Measurements from ENCODE around the gene FOXC2. TPM values are rescaled to one million over a fixed set of nuclear protein-coding genes. Genes with fewer than 3 reads are reported as not detected.

Gene FOXC2
- total and polyA plus RNA-seq, 4 experiments from 2014 or later = not detected

GRCh38 chr16:86573215-86573614, 6.6 kb downstream of the FOXC2 start:
- Mint-ChIP-seq H3K36me3 (no peaks in the 10 kb centered on the region), H3K4me1 (peaks cover 3 to 22% (median 10%) of the 10 kb centered on the region in 4 donors), H3K9me3 (no peaks in the 10 kb centered on the region), H3K27me3 (peaks cover 57 to 69% of the 10 kb centered on the region in 2 donors), H3K4me3 (no peak overlapping the region), H3K27ac (no peak overlapping the region)
- ChIA-PET POLR2A (ENCODE audit: partially characterized antibody) (no interaction called here), CTCF (ENCODE audit: partially characterized antibody) (no interaction called here)
- no peaks in the 10 kb centered on the region for H3K36me3 ChIP-seq (ENCODE audit: insufficient read depth, low read length)
- H3K27me3 ChIP-seq (ENCODE audit: insufficient read depth, low read length) = peaks cover 25% of the 10 kb centered on the region
- intact Hi-C loops (cut with micrococcal nuclease) = no loop called here
- H3K4me3 ChIP-seq (ENCODE audit: low read length in 2 of 2) = no peak overlapping the region
- H3K27ac ChIP-seq (ENCODE audit: low read depth, low read length) = no peak overlapping the region
- H3K4me1 ChIP-seq (ENCODE audit: insufficient read depth, low read length) = peaks cover 16% of the 10 kb centered on the region
- no peak for DNase-seq
- no peaks in the 10 kb centered on the region for H3K9me3 ChIP-seq (ENCODE audit: control insufficient read depth in 1 of 2, low read length in 2 of 2)

DNA sequence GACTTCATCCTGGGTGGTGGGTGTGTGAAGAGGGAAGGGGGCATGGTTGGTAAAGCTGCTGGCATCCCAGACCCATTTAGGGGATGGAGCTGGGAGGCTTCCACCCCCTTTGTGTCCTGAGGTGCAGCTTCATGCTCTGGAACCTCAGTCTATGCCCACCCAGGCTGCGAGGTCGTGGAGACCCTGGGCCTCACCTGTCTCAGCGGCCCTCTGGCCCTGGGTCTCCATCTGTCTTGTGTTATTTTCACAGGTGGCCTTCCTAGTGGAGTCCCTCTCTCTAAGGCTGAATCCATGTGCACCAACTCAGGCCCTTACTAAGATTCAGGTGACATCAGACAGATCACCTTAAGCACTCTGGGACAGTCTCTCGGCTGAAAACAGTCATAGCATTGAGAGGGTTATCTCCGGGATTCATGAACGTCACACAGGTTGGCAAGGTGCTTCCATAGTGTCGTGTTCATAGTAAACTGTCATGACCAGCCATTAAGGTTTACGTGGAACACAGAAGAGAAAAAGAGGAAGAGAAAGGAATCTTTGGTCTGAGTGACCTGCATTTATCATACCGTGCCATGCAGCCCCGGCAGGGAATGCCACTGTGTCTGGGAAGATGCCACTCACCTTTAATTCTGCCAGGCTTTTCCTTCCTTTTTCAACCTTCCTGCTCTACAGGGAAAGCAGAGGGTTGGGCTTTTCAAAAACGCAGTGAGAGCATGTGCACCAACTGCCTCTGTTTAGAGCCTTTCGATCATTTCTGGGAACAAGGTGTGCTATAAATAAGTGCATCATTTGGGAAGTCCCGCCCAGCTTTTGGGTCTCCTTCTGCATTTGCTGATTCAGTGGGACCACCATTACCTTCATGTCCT, 7.2 kb downstream of the FOXC2 start:
- peaks cover 25% of the 10 kb centered on the region for H3K27me3 ChIP-seq (ENCODE audit: insufficient read depth, low read length)
- H3K36me3 Mint-ChIP-seq = no peaks in the 10 kb centered on the region
- no peak overlapping the region for H3K27ac Mint-ChIP-seq
- intact Hi-C loops (cut with micrococcal nuclease) = no loop called here
- no peak overlapping the region for H3K27ac ChIP-seq (ENCODE audit: low read depth, low read length)
- H3K4me1 Mint-ChIP-seq = peaks cover 3 to 21% (median 11%) of the 10 kb centered on the region in 4 donors
- peaks cover 16% of the 10 kb centered on the region for H3K4me1 ChIP-seq (ENCODE audit: insufficient read depth, low read length)
- H3K4me3 Mint-ChIP-seq = no peak overlapping the region
- no peak overlapping the region for H3K4me3 ChIP-seq (ENCODE audit: low read length in 2 of 2)
- CTCF ChIA-PET (ENCODE audit: partially characterized antibody) = interaction anchor here (1.4 kb wide), 1 partner anchor 9 kb away, joined by 3 read pairs; no protein-coding TSS in a partner anchor
- H3K27me3 Mint-ChIP-seq = peaks cover 59 to 70% of the 10 kb centered on the region in 2 donors
- no peaks in the 10 kb centered on the region for H3K9me3 ChIP-seq (ENCODE audit: control insufficient read depth in 1 of 2, low read length in 2 of 2)
- POLR2A ChIA-PET (ENCODE audit: partially characterized antibody) = no interaction called here
- no peaks in the 10 kb centered on the region for H3K36me3 ChIP-seq (ENCODE audit: insufficient read depth, low read length)
- no peaks in the 10 kb centered on the region for H3K9me3 Mint-ChIP-seq
- DNase-seq = no peak

- peaks cover 19% of the 10 kb centered on the region for H3K27me3 ChIP-seq (ENCODE audit: insufficient read depth, low read length)
- H3K27me3 Mint-ChIP-seq = peaks cover 56 to 67% of the 10 kb centered on the region in 2 donors
- H3K27ac ChIP-seq (ENCODE audit: low read depth, low read length) = no peak overlapping the region
- ChIA-PET CTCF (ENCODE audit: partially characterized antibody) (interaction anchor here (1.4 kb wide), 1 partner anchor 10 kb away, joined by 3 read pairs; no protein-coding TSS in a partner anchor), POLR2A (ENCODE audit: partially characterized antibody) (no interaction called here)
- no peaks in the 10 kb centered on the region for H3K9me3 Mint-ChIP-seq
- no peaks in the 10 kb centered on the region for H3K36me3 ChIP-seq (ENCODE audit: insufficient read depth, low read length)
- H3K4me3 ChIP-seq (ENCODE audit: low read length in 2 of 2) = no peak overlapping the region
- H3K4me3 Mint-ChIP-seq = no peak overlapping the region
- intact Hi-C loops (cut with micrococcal nuclease) = no loop called here
- H3K4me1 Mint-ChIP-seq = peaks cover 3 to 18% (median 11%) of the 10 kb centered on the region in 4 donors
- no peak overlapping the region for H3K27ac Mint-ChIP-seq
- no peak for DNase-seq
- no peaks in the 10 kb centered on the region for H3K36me3 Mint-ChIP-seq
- no peaks in the 10 kb centered on the region for H3K9me3 ChIP-seq (ENCODE audit: control insufficient read depth in 1 of 2, low read length in 2 of 2)
- peaks cover 16% of the 10 kb centered on the region for H3K4me1 ChIP-seq (ENCODE audit: insufficient read depth, low read length)
Observed at GRCh38 chr16:86574646-86575045, 8.0 kb downstream of the FOXC2 start.

GRCh38 chr16:86575095-86575685, 8.6 kb downstream of the FOXC2 start:
- no peak overlapping the region for H3K4me3 ChIP-seq (ENCODE audit: low read length in 2 of 2)
- CTCF ChIA-PET (ENCODE audit: partially characterized antibody) = interaction anchor here (1.4 kb wide), 1 partner anchor 11 kb away, joined by 3 read pairs; no protein-coding TSS in a partner anchor

DNA sequence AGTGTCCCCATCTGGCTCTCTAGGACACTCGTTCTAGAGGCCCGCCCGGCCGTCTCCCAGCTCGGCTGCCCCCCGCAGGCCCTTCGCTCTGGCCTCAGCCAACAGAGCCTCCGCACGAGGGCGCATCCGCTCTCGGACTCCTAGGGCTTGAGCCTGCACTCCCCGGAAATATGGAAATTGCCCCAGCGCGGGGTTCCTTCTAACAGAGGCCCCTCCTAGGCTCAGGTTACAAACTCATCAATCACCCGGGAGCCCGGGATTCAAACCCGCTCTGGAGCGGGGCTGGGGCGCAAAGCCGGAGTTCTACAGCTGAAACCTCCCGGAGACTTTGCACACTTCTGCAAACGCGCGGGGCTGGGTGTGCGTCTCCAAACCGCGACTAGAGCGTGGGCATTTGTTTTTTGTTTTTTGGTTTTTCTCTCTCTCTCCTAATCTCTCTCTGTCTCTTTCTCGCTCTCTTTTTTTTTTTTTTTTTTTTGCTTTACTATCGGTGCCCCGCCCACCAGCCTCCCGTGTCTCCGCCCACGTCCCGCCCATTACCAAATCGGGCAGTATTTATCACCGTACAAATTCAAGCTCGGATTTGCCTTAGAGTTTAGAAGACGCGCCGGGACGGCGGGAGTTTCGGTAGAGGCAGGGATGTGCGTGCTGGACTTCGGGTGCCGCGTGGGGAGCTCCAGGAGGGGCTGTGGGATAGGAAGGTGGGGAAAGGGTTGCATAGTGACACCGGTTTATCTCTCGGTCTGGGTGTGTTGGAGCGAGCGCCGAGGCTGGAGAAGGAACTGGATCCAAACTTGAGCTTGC, 9.3 kb downstream of the FOXC2 start:
- H3K9me3 ChIP-seq (ENCODE audit: control insufficient read depth in 1 of 2, low read length in 2 of 2) = no peaks in the 10 kb centered on the region
- peaks cover 21% of the 10 kb centered on the region for H3K27me3 ChIP-seq (ENCODE audit: insufficient read depth, low read length)
- H3K9me3 Mint-ChIP-seq = no peaks in the 10 kb centered on the region
- H3K4me1 ChIP-seq (ENCODE audit: insufficient read depth, low read length) = peaks cover 16% of the 10 kb centered on the region
- peak overlapping the region in 1 of 7 donors; percentile 65 for H3K27ac Mint-ChIP-seq
- CTCF ChIA-PET (ENCODE audit: partially characterized antibody) = interaction anchor here (1.2 kb wide), 1 partner anchor 11 kb away, joined by 3 read pairs; no protein-coding TSS in a partner anchor
- DNase-seq = peak in 1 of 5 donors; percentile 64
- H3K4me3 Mint-ChIP-seq = peak overlapping the region; percentile 54 to 86 (median 75)
- H3K36me3 Mint-ChIP-seq = no peaks in the 10 kb centered on the region
- H3K4me3 ChIP-seq (ENCODE audit: low read length in 2 of 2) = peak overlapping the region in 1 of 2 donors; percentile 13
- H3K27me3 Mint-ChIP-seq = peaks cover 58 to 65% of the 10 kb centered on the region in 2 donors
- no peaks in the 10 kb centered on the region for H3K36me3 ChIP-seq (ENCODE audit: insufficient read depth, low read length)
- no peak overlapping the region for H3K27ac ChIP-seq (ENCODE audit: low read depth, low read length)
- intact Hi-C loops (cut with micrococcal nuclease) = no loop called here
- H3K4me1 Mint-ChIP-seq = peaks cover 3 to 18% (median 11%) of the 10 kb centered on the region in 4 donors
- POLR2A ChIA-PET (ENCODE audit: partially characterized antibody) = no interaction called here

More at GRCh38 chr16:86575095-86575685, 8.6 kb downstream of the FOXC2 start:
- no peaks in the 10 kb centered on the region for H3K36me3 ChIP-seq (ENCODE audit: insufficient read depth, low read length)
- no peak for DNase-seq
- POLR2A ChIA-PET (ENCODE audit: partially characterized antibody) = no interaction called here
- Mint-ChIP-seq H3K27me3 (peaks cover 58 to 66% of the 10 kb centered on the region in 2 donors), H3K27ac (no peak overlapping the region), H3K4me3 (peak overlapping the region in 3 of 8 donors; percentile 4 to 86 (median 63)), H3K9me3 (no peaks in the 10 kb centered on the region), H3K4me1 (peaks cover 3 to 18% (median 11%) of the 10 kb centered on the region in 4 donors), H3K36me3 (no peaks in the 10 kb centered on the region)
- peaks cover 16% of the 10 kb centered on the region for H3K27me3 ChIP-seq (ENCODE audit: insufficient read depth, low read length)
- no peaks in the 10 kb centered on the region for H3K9me3 ChIP-seq (ENCODE audit: control insufficient read depth in 1 of 2, low read length in 2 of 2)
- no peak overlapping the region for H3K27ac ChIP-seq (ENCODE audit: low read depth, low read length)
- intact Hi-C loops (cut with micrococcal nuclease) = no loop called here
- peaks cover 16% of the 10 kb centered on the region for H3K4me1 ChIP-seq (ENCODE audit: insufficient read depth, low read length)

DNA sequence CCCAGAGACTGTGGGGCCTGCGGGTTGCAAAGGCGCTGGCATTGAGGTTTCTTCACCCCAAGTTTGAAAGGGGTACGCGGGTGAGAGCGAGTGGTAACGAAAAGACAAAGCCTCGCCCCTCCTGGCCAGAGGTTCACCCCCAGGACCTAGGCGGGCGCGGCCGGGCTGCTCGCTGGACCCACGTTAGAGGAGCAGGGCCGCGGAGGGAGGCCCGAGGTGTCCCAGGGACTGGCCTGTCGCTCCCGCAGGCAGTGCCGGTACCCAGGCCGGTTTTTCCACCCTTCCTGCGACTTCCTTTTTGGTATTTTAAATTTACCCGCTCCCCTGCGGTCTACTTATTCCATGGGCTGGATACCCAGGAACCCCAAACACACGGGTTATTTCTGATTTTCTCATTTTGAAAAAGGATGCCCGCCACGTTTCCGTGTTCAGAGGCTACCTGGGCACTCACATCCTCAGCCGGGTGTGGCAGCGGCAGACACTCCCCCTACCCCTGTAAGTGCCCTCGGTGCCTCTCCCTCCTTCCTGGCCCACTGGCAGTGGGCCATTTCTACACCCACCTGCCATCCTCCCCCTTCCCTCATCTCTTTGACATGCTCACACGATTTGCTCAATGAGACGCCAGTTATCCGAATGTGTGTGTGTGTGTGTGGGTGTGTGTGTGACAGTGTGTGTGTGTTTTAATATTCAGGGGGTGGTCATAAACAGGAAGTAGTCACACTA, 10.1 kb downstream of the FOXC2 start:
- Mint-ChIP-seq H3K27ac (no peak overlapping the region), H3K4me1 (peaks cover 3 to 18% (median 11%) of the 10 kb centered on the region in 4 donors), H3K27me3 (peaks cover 52 to 65% of the 10 kb centered on the region in 2 donors), H3K9me3 (no peaks in the 10 kb centered on the region), H3K36me3 (no peaks in the 10 kb centered on the region), H3K4me3 (peak overlapping the region; percentile 54 to 86 (median 75))
- Histone ChIP-seq H3K36me3 (ENCODE audit: insufficient read depth, low read length) (no peaks in the 10 kb centered on the region), H3K27me3 (ENCODE audit: insufficient read depth, low read length) (peaks cover 21% of the 10 kb centered on the region), H3K9me3 (ENCODE audit: control insufficient read depth in 1 of 2, low read length in 2 of 2) (no peaks in the 10 kb centered on the region), H3K4me3 (ENCODE audit: low read length in 2 of 2) (peak overlapping the region in 1 of 2 donors; percentile 13), H3K4me1 (ENCODE audit: insufficient read depth, low read length) (peaks cover 16% of the 10 kb centered on the region), H3K27ac (ENCODE audit: low read depth, low read length) (no peak overlapping the region)
- ChIA-PET POLR2A (ENCODE audit: partially characterized antibody) (no interaction called here), CTCF (ENCODE audit: partially characterized antibody) (interaction anchor here (1.2 kb wide), 1 partner anchor 12 kb away, joined by 3 read pairs; no protein-coding TSS in a partner anchor)
- intact Hi-C loops (cut with micrococcal nuclease) = no loop called here
- DNase-seq = no peak

All from CD4-positive, alpha-beta memory T cell (primary cell).